Measurements from ENCODE around the gene CCDC63.

Gene CCDC63

GRCh38 chr12:110922652-110923051 lies 75.9 kb downstream of the CCDC63 start:
- peaks cover 21% of the 10 kb centered on the region for H3K4me1 ChIP-seq (ENCODE audit: insufficient read depth, low read length)
- H3K4me3 ChIP-seq (ENCODE audit: low read length): no peak overlapping the region
- WGBS: 84% methylated on average over 7 of the region's 7 CpGs
- H3K36me3 ChIP-seq (ENCODE audit: insufficient read depth, low read length): no peaks in the 10 kb centered on the region
- no peak overlapping the region; the same call in 1 of the 2 replicates for H3K27ac ChIP-seq (ENCODE audit: low read depth, low read length)
- H3K9me3 ChIP-seq (ENCODE audit: insufficient read depth, low read depth, low read length): no peaks in the 10 kb centered on the region
- no peaks in the 10 kb centered on the region for H3K27me3 ChIP-seq (ENCODE audit: insufficient read depth, low read length)
- no peak overlapping the region for H3K9ac ChIP-seq (ENCODE audit: low read depth, low read length)

DNA sequence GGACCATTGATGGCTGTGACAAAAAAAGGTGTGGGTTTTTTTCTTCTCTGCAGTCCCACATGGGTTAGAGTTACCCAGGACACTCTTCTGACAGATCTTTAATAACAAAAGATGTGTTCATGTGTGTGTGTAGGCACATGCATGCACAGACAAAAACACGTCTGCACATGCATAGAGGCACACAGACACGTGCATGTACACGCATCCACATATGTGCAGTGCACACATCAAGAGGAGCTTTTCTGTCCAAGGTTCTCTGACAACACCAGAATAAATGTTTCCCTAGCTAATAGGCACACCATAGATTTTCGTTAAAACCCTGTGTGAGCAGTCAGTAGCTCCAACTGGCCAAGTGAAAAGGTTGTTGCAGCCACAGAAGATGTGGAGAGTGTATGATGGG lies 76.4 kb downstream of the CCDC63 start:
- H3K4me3 ChIP-seq (ENCODE audit: low read length): no peak overlapping the region
- H3K36me3 ChIP-seq (ENCODE audit: insufficient read depth, low read length): no peaks in the 10 kb centered on the region
- no peak overlapping the region for H3K9ac ChIP-seq (ENCODE audit: low read depth, low read length)
- no peaks in the 10 kb centered on the region for H3K27me3 ChIP-seq (ENCODE audit: insufficient read depth, low read length)
- WGBS: 95% methylated on average over 4 of the region's 4 CpGs
- H3K27ac ChIP-seq (ENCODE audit: low read depth, low read length): no peak overlapping the region
- H3K9me3 ChIP-seq (ENCODE audit: insufficient read depth, low read depth, low read length): no peaks in the 10 kb centered on the region
- H3K4me1 ChIP-seq (ENCODE audit: insufficient read depth, low read length): peaks cover 16% of the 10 kb centered on the region

DNA sequence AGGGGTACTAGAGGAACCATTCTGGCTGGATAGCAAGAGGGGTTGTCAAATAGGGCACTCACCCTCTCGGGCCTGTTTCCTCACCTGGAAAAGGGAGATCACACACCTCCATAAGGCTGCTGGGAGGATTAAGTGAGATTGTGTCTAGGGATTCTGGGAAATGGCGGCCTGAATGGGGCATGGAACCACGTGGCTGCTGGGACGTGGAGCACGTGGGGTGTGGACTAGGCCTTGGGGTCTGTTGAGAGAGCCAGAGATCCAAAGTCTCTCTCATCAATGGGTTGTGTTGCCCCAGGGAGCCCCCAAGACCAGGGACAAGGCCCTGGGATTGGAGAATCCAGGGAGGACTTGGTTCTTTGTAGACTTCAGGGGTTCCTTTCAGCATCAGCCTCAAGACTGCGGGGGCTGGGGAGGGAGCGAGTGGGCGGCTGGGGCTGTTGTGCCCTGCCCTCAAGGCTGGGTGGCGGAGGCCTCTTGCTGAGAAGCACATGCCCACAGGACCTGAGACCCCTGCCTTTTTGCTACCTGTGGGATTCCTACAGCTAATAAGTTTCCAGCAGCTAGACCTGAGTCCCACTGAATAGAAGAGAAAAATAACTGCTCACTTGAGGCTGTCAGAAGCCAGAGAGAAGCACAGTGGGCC lies 77.0 kb downstream of the CCDC63 start:
- no peaks in the 10 kb centered on the region for H3K36me3 ChIP-seq (ENCODE audit: insufficient read depth, low read length)
- H3K27me3 ChIP-seq (ENCODE audit: insufficient read depth, low read length): no peaks in the 10 kb centered on the region
- no peak overlapping the region for H3K27ac ChIP-seq (ENCODE audit: low read depth, low read length)
- WGBS: 92% methylated on average over 9 of the region's 9 CpGs
- peaks cover 16% of the 10 kb centered on the region for H3K4me1 ChIP-seq (ENCODE audit: insufficient read depth, low read length)
- H3K4me3 ChIP-seq (ENCODE audit: low read length): no peak overlapping the region
- H3K9me3 ChIP-seq (ENCODE audit: insufficient read depth, low read depth, low read length): no peaks in the 10 kb centered on the region
- H3K9ac ChIP-seq (ENCODE audit: low read depth, low read length): no peak overlapping the region

- Histone ChIP-seq H3K9ac (ENCODE audit: low read depth, low read length) (no peak overlapping the region), H3K36me3 (ENCODE audit: insufficient read depth, low read length) (no peaks in the 10 kb centered on the region), H3K27ac (ENCODE audit: low read depth, low read length) (no peak overlapping the region), H3K4me3 (ENCODE audit: low read length) (no peak overlapping the region), H3K9me3 (ENCODE audit: insufficient read depth, low read depth, low read length) (no peaks in the 10 kb centered on the region), H3K27me3 (ENCODE audit: insufficient read depth, low read length) (no peaks in the 10 kb centered on the region), H3K4me1 (ENCODE audit: insufficient read depth, low read length) (peaks cover 13% of the 10 kb centered on the region)
- WGBS: 93% methylated on average over 6 of the region's 6 CpGs
These were observed 80.8 kb downstream of the CCDC63 start for GRCh38 chr12:110927546-110927945.

- 68% methylated on average over 7 of the region's 7 CpGs for WGBS
- Histone ChIP-seq H3K4me1 (ENCODE audit: insufficient read depth, low read length) (peaks cover 6% of the 10 kb centered on the region), H3K9me3 (ENCODE audit: insufficient read depth, low read depth, low read length) (no peaks in the 10 kb centered on the region), H3K27me3 (ENCODE audit: insufficient read depth, low read length) (no peaks in the 10 kb centered on the region), H3K27ac (ENCODE audit: low read depth, low read length) (no peak overlapping the region), H3K9ac (ENCODE audit: low read depth, low read length) (no peak overlapping the region), H3K4me3 (ENCODE audit: low read length) (no peak overlapping the region), H3K36me3 (ENCODE audit: insufficient read depth, low read length) (no peaks in the 10 kb centered on the region)
These were observed 81.9 kb downstream of the CCDC63 start for GRCh38 chr12:110928700-110929099.

GRCh38 chr12:110929818-110930217 lies 83.0 kb downstream of the CCDC63 start:
- WGBS: 93% methylated on average over 1 of the region's 1 CpG

DNA sequence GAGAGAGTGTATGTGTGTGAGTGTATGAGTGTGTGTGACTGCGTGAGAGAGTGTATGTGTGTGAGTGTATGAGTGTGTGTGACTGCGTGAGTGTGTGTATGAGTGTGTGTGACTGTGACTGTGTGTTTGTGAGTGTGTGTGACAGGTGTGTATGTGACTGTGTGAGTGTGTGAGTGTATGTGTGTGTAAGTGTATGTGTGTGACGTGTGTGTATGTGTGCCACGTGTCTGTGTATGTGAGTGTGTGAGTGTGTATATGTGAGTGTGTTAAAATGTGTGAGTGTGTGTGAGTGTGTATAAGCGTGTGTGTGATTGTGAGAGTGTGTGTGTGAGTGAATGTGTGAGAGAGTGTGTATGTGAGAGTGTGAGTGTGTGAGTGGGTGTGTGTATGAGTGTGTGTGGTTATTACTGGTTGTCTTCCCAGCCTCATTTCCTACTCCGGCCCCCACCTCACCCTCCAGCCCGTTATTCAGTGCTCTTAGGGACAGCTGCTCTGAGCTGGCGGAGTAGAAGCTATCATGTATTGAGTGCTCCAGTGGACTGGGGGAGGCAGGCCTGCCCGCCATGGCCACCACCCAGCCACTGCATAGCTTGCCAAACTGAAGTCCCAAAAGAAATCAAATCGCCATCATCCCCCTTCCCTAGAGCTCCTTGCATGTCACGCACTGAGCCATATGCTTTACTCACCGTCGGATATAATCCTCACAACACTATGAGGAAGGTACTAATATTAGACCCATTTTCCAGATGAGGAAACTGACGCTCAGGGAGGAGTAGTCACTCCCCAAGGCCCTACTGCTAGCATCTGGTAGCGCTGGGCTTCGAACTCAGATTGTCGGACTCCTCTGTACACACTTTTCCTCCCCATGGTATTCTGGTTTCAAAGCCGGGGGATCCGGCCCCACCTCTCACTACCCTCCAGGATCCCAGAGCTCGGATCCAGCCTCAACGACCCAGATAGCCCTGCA lies 83.8 kb downstream of the CCDC63 start:
- Histone ChIP-seq H3K4me3 (ENCODE audit: low read length) (no peak overlapping the region), H3K36me3 (ENCODE audit: insufficient read depth, low read length) (no peaks in the 10 kb centered on the region), H3K9me3 (ENCODE audit: insufficient read depth, low read depth, low read length) (no peaks in the 10 kb centered on the region), H3K27ac (ENCODE audit: low read depth, low read length) (no peak overlapping the region), H3K9ac (ENCODE audit: low read depth, low read length) (no peak overlapping the region), H3K27me3 (ENCODE audit: insufficient read depth, low read length) (no peaks in the 10 kb centered on the region), H3K4me1 (ENCODE audit: insufficient read depth, low read length) (peaks cover 18% of the 10 kb centered on the region)
- 91% methylated on average over 20 of the region's 21 CpGs for WGBS

More at GRCh38 chr12:110929818-110930217, 83.0 kb downstream of the CCDC63 start:
- Histone ChIP-seq H3K27me3 (ENCODE audit: insufficient read depth, low read length) (no peaks in the 10 kb centered on the region), H3K36me3 (ENCODE audit: insufficient read depth, low read length) (no peaks in the 10 kb centered on the region), H3K4me1 (ENCODE audit: insufficient read depth, low read length) (peaks cover 17% of the 10 kb centered on the region), H3K9me3 (ENCODE audit: insufficient read depth, low read depth, low read length) (no peaks in the 10 kb centered on the region), H3K27ac (ENCODE audit: low read depth, low read length) (no peak overlapping the region), H3K9ac (ENCODE audit: low read depth, low read length) (no peak overlapping the region), H3K4me3 (ENCODE audit: low read length) (no peak overlapping the region)

- Histone ChIP-seq H3K9me3 (ENCODE audit: insufficient read depth, low read depth, low read length) (no peaks in the 10 kb centered on the region), H3K36me3 (ENCODE audit: insufficient read depth, low read length) (no peaks in the 10 kb centered on the region), H3K27me3 (ENCODE audit: insufficient read depth, low read length) (no peaks in the 10 kb centered on the region), H3K4me3 (ENCODE audit: low read length) (no peak overlapping the region), H3K27ac (ENCODE audit: low read depth, low read length) (no peak overlapping the region), H3K9ac (ENCODE audit: low read depth, low read length) (no peak overlapping the region), H3K4me1 (ENCODE audit: insufficient read depth, low read length) (peaks cover 25% of the 10 kb centered on the region)
- 75% methylated on average over 16 of the region's 16 CpGs for WGBS
These were observed 84.5 kb downstream of the CCDC63 start for GRCh38 chr12:110931315-110931728.

DNA sequence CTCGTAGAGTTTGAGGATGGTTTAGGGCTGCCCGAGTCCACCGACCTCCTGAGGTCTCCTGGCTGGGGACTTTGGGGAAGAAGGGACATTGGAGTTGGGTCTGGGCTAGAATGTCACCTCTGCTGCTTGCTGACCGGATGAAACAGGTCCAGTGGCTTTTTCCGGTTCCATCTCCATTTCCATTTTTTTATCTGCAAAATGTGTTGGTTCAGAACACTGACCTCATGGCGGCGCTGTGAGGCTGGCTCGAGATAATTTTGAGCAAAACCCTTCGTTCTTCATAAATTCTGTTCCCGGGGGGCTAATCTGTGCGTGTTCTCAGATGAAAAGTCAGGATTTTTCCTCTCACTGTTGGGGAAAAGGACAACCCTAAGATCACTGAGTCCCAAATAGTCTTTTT lies 85.3 kb downstream of the CCDC63 start:
- Histone ChIP-seq H3K9ac (ENCODE audit: low read depth, low read length) (no peak overlapping the region), H3K27me3 (ENCODE audit: insufficient read depth, low read length) (no peaks in the 10 kb centered on the region), H3K36me3 (ENCODE audit: insufficient read depth, low read length) (no peaks in the 10 kb centered on the region), H3K27ac (ENCODE audit: low read depth, low read length) (no peak overlapping the region), H3K4me1 (ENCODE audit: insufficient read depth, low read length) (peaks cover 29% of the 10 kb centered on the region), H3K9me3 (ENCODE audit: insufficient read depth, low read depth, low read length) (no peaks in the 10 kb centered on the region), H3K4me3 (ENCODE audit: low read length) (no peak overlapping the region)
- WGBS: 72% methylated on average over 11 of the region's 11 CpGs

GRCh38 chr12:110933326-110933974 lies 86.7 kb downstream of the CCDC63 start:
- WGBS: 95% methylated on average over 16 of the region's 16 CpGs
- Histone ChIP-seq H3K9me3 (ENCODE audit: insufficient read depth, low read depth, low read length) (no peaks in the 10 kb centered on the region), H3K9ac (ENCODE audit: low read depth, low read length) (no peak overlapping the region), H3K27ac (ENCODE audit: low read depth, low read length) (peak overlapping the region; percentile 70), H3K36me3 (ENCODE audit: insufficient read depth, low read length) (no peaks in the 10 kb centered on the region), H3K4me1 (ENCODE audit: insufficient read depth, low read length) (peaks cover 33% of the 10 kb centered on the region), H3K4me3 (ENCODE audit: low read length) (no peak overlapping the region), H3K27me3 (ENCODE audit: insufficient read depth, low read length) (no peaks in the 10 kb centered on the region)

Measured in HUES64 (cell line).